GM19463 (cell line): ENCODE measurements around the gene TEX53.

Source experiments
- ATAC-seq: cut with Tn5 transposase; IDR thresholded peaks from one replicate; pipeline ENCODE4 v1.9.1; 2021; ENCODE audit warnings: mild to moderate bottlenecking, moderate library complexity; ENCODE audit not compliant: unreplicated experiment

TEX53 gene

DNA sequence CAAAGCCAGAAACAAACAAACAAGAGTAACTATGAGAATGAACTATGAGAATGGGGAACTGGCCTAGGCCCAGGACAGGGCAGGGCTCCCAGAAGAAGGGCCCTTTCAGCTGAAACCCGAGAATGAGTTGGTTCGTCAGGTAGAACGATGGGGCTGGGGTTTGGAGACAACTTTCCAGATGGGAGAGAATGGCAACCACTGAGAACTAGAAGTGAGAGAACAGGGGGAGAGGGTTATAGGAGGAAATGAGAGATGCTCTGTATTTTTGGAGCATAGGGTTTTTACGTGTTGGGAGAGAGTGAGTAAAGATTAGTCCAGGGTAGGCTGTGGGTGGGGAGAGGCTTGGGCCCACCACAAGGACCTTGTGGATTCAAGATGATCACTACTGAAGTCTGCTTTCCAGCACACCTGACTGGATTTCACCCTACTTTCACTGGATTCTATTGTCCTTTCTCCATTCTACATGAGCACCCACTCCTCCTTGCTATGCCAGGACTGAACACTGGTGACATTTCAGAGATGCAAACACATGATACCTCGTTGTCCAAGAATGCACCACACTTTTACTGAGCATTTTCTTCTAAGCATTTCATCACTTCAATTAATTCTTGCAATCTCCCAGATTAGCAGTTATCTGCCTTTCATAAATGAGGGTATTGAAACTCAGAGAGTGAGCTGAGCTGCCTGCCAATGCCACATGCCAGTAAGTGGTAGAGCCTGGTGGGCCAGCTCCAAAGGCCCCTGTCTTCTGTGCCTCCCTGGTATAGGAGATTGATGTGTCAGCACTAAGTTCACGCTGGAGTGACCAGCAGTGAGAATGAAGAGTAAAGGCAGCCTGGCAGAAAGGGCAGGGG, 49.7 kb downstream of the TEX53 start:
- ATAC-seq: peak; percentile 28

DNA sequence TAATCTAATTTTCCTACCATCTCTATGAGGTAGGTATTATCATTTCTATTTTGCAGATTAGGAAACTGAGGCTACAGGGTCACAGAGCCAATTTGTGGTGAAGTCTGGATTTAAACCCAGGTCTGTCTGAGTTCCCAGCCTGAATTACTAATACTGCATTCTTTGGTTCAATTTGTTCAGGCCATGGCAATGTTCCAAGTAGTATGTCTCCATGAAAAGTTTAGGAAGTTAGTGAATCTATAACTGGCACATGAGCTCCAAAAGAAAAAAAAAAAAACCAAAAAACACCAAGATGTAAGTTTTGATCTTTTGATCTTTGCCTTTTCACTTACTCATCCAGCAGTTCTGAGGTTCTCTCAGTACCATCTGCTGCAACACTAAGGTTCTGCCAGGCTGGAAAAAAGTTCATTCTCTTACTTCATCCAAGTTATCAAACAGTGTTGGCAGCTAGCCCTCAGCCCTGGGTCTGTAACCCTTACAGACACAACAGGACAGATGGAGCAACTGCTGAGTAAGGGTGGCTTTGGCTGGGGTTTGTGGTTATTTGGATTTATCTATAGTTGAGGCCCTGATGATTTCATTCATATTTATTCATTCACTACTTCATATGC, 50.9 kb downstream of the TEX53 start:
- ATAC-seq: no peak
